ENCODE results near the gene FMNL1.

GRCh38 chr17:45283711-45284110 lies 62.0 kb downstream of the FMNL1 start:
- TF ChIP-seq CTCF (IDR thresholded peaks at IDR 0.05) (no peak), ZFX (IDR thresholded peaks at IDR 0.05; ENCODE audit: borderline replicate concordance) (no peak)
